GM12878 (cell line): ENCODE data around the gene IFNA4. TPM values are rescaled to one million over a fixed set of nuclear protein-coding genes. Genes with fewer than 3 reads are reported as not detected.
"Not testable (repeated sequence)": the region's sequence is repeated elsewhere in the genome, so short reads cannot be mapped to it uniquely, and the experiment has no call there.

Experiments used
- ATAC-seq: fragments of 200-7000 bp; cut with Tn5 transposase; 3 replicates; pipeline ENCODE4 v1.9.1; 2020; ENCODE audit warnings: mild to moderate bottlenecking, moderate library complexity
- BruUV-seq: library from RNA; stranded (reverse); fragments of 400-500 nt; replicated peaks from 2 replicates; lab custom pipeline; 2021; lab: Mats Ljungman, UMichigan
- CTCF ChIA-PET: fragments of 300-600 bp; sonication (Branson Sonifier 250); formaldehyde crosslinking; extraction: SDS; loops from one replicate; lab custom pipeline; 2021; ENCODE audit warnings: inconsistent platforms; lab: Yijun Ruan, JAX
- POLR2A ChIA-PET: fragments of 350-600 bp; formaldehyde crosslinking; extraction: SDS; loops from one replicate; lab custom pipeline; 2021; ENCODE audit warnings: inconsistent platforms; lab: Charles Lee
- RAD21 ChIA-PET: fragments of 300-600 bp; sonication (Branson Sonifier 250); formaldehyde crosslinking; loops from one replicate; lab custom pipeline; 2023; ENCODE audit warnings: antibody characterized with exemption; ENCODE audit not compliant: unreplicated experiment; lab: Charles Lee
- SMC1A ChIA-PET: fragments of 300-600 bp; sonication (Branson Sonifier 250); formaldehyde crosslinking; loops from one replicate; lab custom pipeline; 2023; ENCODE audit not compliant: unreplicated experiment, uncharacterized antibody; lab: Charles Lee
- DNase-seq: peaks from one replicate; pipeline ENCODE4 v3.0.0-alpha.2; 2011; ENCODE audit warnings: low read depth, low spot score
- FAIRE-seq: peaks from 3 replicates; lab custom pipeline; 2011; peaks lifted over from hg19 to GRCh38; lab: Jason Lieb, UNC
- H2AFZ ChIP-seq: 2 replicates; pipeline ENCODE4 v1.6.0; 2011; ENCODE audit warnings: low read depth, low read length, control low read depth; ENCODE audit not compliant: control insufficient read depth
- H3K27ac ChIP-seq: 2 replicates; pipeline ENCODE4 v1.5.1; 2011; ENCODE audit warnings: control low read depth; ENCODE audit not compliant: control insufficient read depth, insufficient read depth
- H3K27me3 ChIP-seq, 2 experiments: replicated peaks in 1 of 2; 2 replicates each; pipeline versions ENCODE4 v1.6.0 to v1.6.1; 2011; ENCODE audit warnings: low read length in 1 of 2; ENCODE audit not compliant: control insufficient read depth in 2 of 2, insufficient read depth in 2 of 2
- H3K36me3 ChIP-seq, 2 experiments: 2 replicates each; pipeline ENCODE4 v1.5.1; 2011; ENCODE audit warnings: low read length in 1 of 2; ENCODE audit not compliant: control insufficient read depth in 2 of 2, insufficient read depth in 2 of 2
- H3K4me1 ChIP-seq: 2 replicates; pipeline ENCODE4 v1.6.1; 2011; ENCODE audit warnings: mild to moderate bottlenecking, low read length, moderate library complexity, mixed read lengths; ENCODE audit not compliant: control insufficient read depth, insufficient read depth
- H3K4me2 ChIP-seq: 2 replicates; pipeline ENCODE4 v1.6.0; 2011; ENCODE audit warnings: control low read depth; ENCODE audit not compliant: control insufficient read depth, insufficient read depth
- H3K4me3 ChIP-seq: fragments of 200-600 bp; sonication (generic); 2 replicates; pipeline ENCODE4 v1.5.1; 2016
- H3K79me2 ChIP-seq: 2 replicates; pipeline ENCODE4 v1.6.0; 2011; ENCODE audit warnings: low read length; ENCODE audit not compliant: control insufficient read depth, insufficient read depth
- H3K9ac ChIP-seq: 2 replicates; pipeline ENCODE4 v1.8.0; 2011; ENCODE audit warnings: low read length, control low read depth, mixed read lengths; ENCODE audit not compliant: control insufficient read depth, insufficient read depth
- H3K9me3 ChIP-seq: replicated peaks from 3 replicates; pipeline ENCODE4 v1.5.1; 2011; ENCODE audit warnings: mild to moderate bottlenecking, low read length; ENCODE audit not compliant: control insufficient read depth, insufficient read depth
- H4K20me1 ChIP-seq: 2 replicates; pipeline ENCODE4 v1.6.0; 2011; ENCODE audit not compliant: control insufficient read depth, insufficient read depth
- CREB1 ChIP-seq: IDR thresholded peaks from 2 replicates; pipeline ENCODE4 v1.6.1; 2012; ENCODE audit warnings: low read depth, mild to moderate bottlenecking, inconsistent platforms
- ESRRA ChIP-seq: IDR thresholded peaks from 2 replicates; pipeline ENCODE4 v1.6.1; 2012; ENCODE audit warnings: mild to moderate bottlenecking, low read length, improper control_type of control experiment
- IRF5 ChIP-seq: fragments of 450-650 bp; IDR thresholded peaks from 2 replicates; pipeline ENCODE4 v1.6.1; 2017; ENCODE audit warnings: borderline replicate concordance
- MLLT1 ChIP-seq: fragments of 450-650 bp; IDR thresholded peaks from 2 replicates; pipeline ENCODE4 v1.6.1; 2016; ENCODE audit warnings: mild to moderate bottlenecking
- MTA3 ChIP-seq: IDR thresholded peaks from 2 replicates; pipeline ENCODE4 v1.6.1; 2012; ENCODE audit warnings: low read length, inconsistent platforms, borderline replicate concordance
- POLR2AphosphoS2 ChIP-seq: IDR thresholded peaks from 2 replicates; pipeline ENCODE4 v1.6.1; 2011; ENCODE audit warnings: low read depth, mild to moderate bottlenecking, low read length, improper control_type of control experiment, moderate library complexity
- RAD51 ChIP-seq: fragments of 450-650 bp; IDR thresholded peaks from 2 replicates; pipeline ENCODE4 v1.6.1; 2016; ENCODE audit warnings: moderate library complexity, mild to moderate bottlenecking, inconsistent platforms
- RFX5 ChIP-seq: IDR thresholded peaks from 2 replicates; pipeline ENCODE4 v1.6.1; 2011; ENCODE audit warnings: low read depth, low read length, improper control_type of control experiment
- ZNF24 ChIP-seq: fragments of 450-650 bp; IDR thresholded peaks from 2 replicates; pipeline ENCODE4 v1.6.1; 2017; ENCODE audit warnings: antibody characterized with exemption, mild to moderate bottlenecking
- ZNF592 ChIP-seq: fragments of 450-650 bp; IDR thresholded peaks from 2 replicates; pipeline ENCODE4 v1.6.1; 2017; ENCODE audit warnings: mild to moderate bottlenecking, moderate library complexity
- WGBS: methylation state at CpG from one replicate; pipeline ENCODE4 v1.1.6; 2016; ENCODE audit warnings: low lambda C conversion rate; ENCODE audit not compliant: insufficient replicate concordance, insufficient coverage; ENCODE audit errors: missing lambda C conversion rate; 5-methylcytosine and 5-hydroxymethylcytosine counted together
- in situ Hi-C: fragments of 300-500 bp; cut with MboI; formaldehyde crosslinking; loops from 9 replicates; pipeline ENCODE4 v1.14.3; 2018; ENCODE audit warnings: mixed read lengths
- intact Hi-C: fragments of 100-400 bp; cut with micrococcal nuclease; formaldehyde crosslinking; loops from one replicate; pipeline ENCODE4 v1.14.2; 2022; ENCODE audit not compliant: unreplicated experiment
- polyA plus RNA-seq, 11 experiments: library from polyadenylated mRNA; depleted of rRNA in 4 of 11; unstranded in 6 of 11; stranded (reverse) in 5 of 11; fragments of >200 nt; fragmentation: Nextera tagmentation in 4 of 11; fragmentation: Illumina TruSeq in 1 of 11; extraction: Ambion mirVana in 4 of 11; extraction: Trizol in 1 of 11; gene quantifications; 1 replicate in 1 of 11; 2 replicates in 10 of 11; pipeline versions ENCODE4 v1.2.1 to v1.2.3, GENCODE V29; 2011 to 2016; ENCODE audit warnings: inconsistent platforms in 2 of 11, missing spikeins in 2 of 11, low read depth in 1 of 11
- total RNA-seq, 4 experiments: library from RNA; depleted of rRNA in 3 of 4; stranded (reverse); fragments of >200 nt in 3 of 4; fragmentation: Illumina TruSeq in 1 of 4; extraction: Trizol in 1 of 4; gene quantifications; 2 replicates each; pipeline versions ENCODE4 v1.2.1 to v1.2.3, GENCODE V29; 2013 to 2021

The IFNA4 gene
- total and polyA plus RNA-seq, 10 of the 15 experiments (the other 5 are each of a cell fraction or from before 2014, with no cell fraction given), result not detected

- intact Hi-C loops, result no loop called here
- TF ChIP-seq CREB1, result no peak
- TF ChIP-seq IRF5, result no peak
- TF ChIP-seq ZNF592, result no peak
- TF ChIP-seq MTA3, result no peak
- no peak for TF ChIP-seq POLR2AphosphoS2
- TF ChIP-seq MLLT1, result no peak
- TF ChIP-seq ESRRA, result no peak
- TF ChIP-seq ZNF24, result no peak
- no peak for TF ChIP-seq RFX5
- TF ChIP-seq RAD51, result no peak
- POLR2A ChIA-PET, result no interaction called here
- RAD21 ChIA-PET, result no interaction called here
- Histone ChIP-seq H3K27me3 (no peaks in the 10 kb centered on the region), H3K9ac (no peak within 1 kb of the TSS), H3K4me2 (no peak within 1 kb of the TSS), H2AFZ (no peak within 1 kb of the TSS), H3K9me3 (no peaks in the 10 kb centered on the region), H3K79me2 (no peaks in the 10 kb centered on the region), H3K36me3 (no peaks in the 10 kb centered on the region), H3K27ac (no peak within 1 kb of the TSS), H3K4me1 (no peaks in the 10 kb centered on the region), H4K20me1 (no peaks in the 10 kb centered on the region), H3K4me3 (no peak within 1 kb of the TSS)
- no peak for DNase-seq
- CTCF ChIA-PET, result no interaction called here
- SMC1A ChIA-PET, result interaction anchor here (0.7 kb wide), 1 partner anchor 494 kb away, joined by 3 read pairs; no protein-coding TSS in a partner anchor
- ATAC-seq, result no peak
- WGBS, result 69% methylated on average over 2 of the region's 2 CpGs
- no peak for FAIRE-seq
- BruUV-seq, result no TSS peak
- in situ Hi-C loops, result no loop called here
These were observed 40.7 kb upstream of the IFNA4 start, which contains the start of gene IFNA17 for GRCh38 chr9:21228122-21228521. Gene IFNA17, minus strand, starts transcription at chr9:21228222. Its CDS starts 49 bp downstream, at chr9:21228173.

GRCh38 chr9:21217211-21217610 lies 29.8 kb upstream of the IFNA4 start, which contains the start of gene IFNA16:
Gene IFNA16, minus strand, starts transcription at chr9:21217311. Its CDS starts 6 bp downstream, at chr9:21217305.
- in situ Hi-C loops, DNase-seq, H3K9ac ChIP-seq, H3K36me3 ChIP-seq, H3K4me3 ChIP-seq, BruUV-seq, POLR2A ChIA-PET, H3K9me3 ChIP-seq, RAD21 ChIA-PET, H3K27ac ChIP-seq, H3K27me3 ChIP-seq, H3K4me2 ChIP-seq, H3K79me2 ChIP-seq, FAIRE-seq, H2AFZ ChIP-seq, ATAC-seq, H4K20me1 ChIP-seq, H3K4me1 ChIP-seq, intact Hi-C loops: not testable (repeated sequence)
- ChIA-PET CTCF (interaction anchor here (1.0 to 1.5 kb wide), 4 partner anchors 19 to 179 kb away, joined by 3 to 4 read pairs (median 4); no protein-coding TSS in a partner anchor), SMC1A (interaction anchor here (1.0 kb wide), 1 partner anchor 18 kb away, joined by 5 read pairs; no protein-coding TSS in a partner anchor)
- 0% methylated on average over 1 of the region's 1 CpG for WGBS
